ENCODE results near the gene NNMT.

The NNMT gene

GRCh38 chr11:114295676-114296604 is at the start of gene NNMT:
Gene NNMT, plus strand, starts transcription at chr11:114296399. Its CDS starts 158 bp downstream, at chr11:114296557.
- no peak for DNase-seq (ENCODE audit: low read depth in 2 of 2)

GRCh38 chr11:114247070-114247789 is 49.0 kb upstream of the NNMT start:
- no peak for DNase-seq (ENCODE audit: low read depth in 2 of 2)

- DNase-seq (ENCODE audit: low read depth in 2 of 2), result no peak
These were observed 46.0 kb upstream of the NNMT start for GRCh38 chr11:114250180-114250579.

GRCh38 chr11:114250993-114251814 is 45.0 kb upstream of the NNMT start:
- DNase-seq (ENCODE audit: low read depth in 2 of 2), result no peak

GRCh38 chr11:114251815-114252337 is 44.3 kb upstream of the NNMT start:
- DNase-seq (ENCODE audit: low read depth in 2 of 2), result no peak

- DNase-seq (ENCODE audit: low read depth in 2 of 2), result no peak
These were observed 43.4 kb upstream of the NNMT start for GRCh38 chr11:114252767-114253166.

- DNase-seq (ENCODE audit: low read depth in 2 of 2), result no peak
These were observed 42.4 kb upstream of the NNMT start for GRCh38 chr11:114253771-114254170.

- DNase-seq (ENCODE audit: low read depth in 2 of 2), result no peak
These were observed 41.5 kb upstream of the NNMT start for GRCh38 chr11:114254571-114255146.

- no peak for DNase-seq (ENCODE audit: low read depth in 2 of 2)
These were observed 40.9 kb upstream of the NNMT start for GRCh38 chr11:114255289-114255688.

GRCh38 chr11:114256176-114256966 is 39.8 kb upstream of the NNMT start:
- no peak for DNase-seq (ENCODE audit: low read depth in 2 of 2)

- no peak for DNase-seq (ENCODE audit: low read depth in 2 of 2)
These were observed 39.3 kb upstream of the NNMT start for GRCh38 chr11:114256967-114257286.

- DNase-seq (ENCODE audit: low read depth in 2 of 2), result no peak
These were observed 38.3 kb upstream of the NNMT start for GRCh38 chr11:114257621-114258558.

GRCh38 chr11:114258696-114259095 is 37.5 kb upstream of the NNMT start:
- no peak for DNase-seq (ENCODE audit: low read depth in 2 of 2)

GRCh38 chr11:114259124-114259526 is 37.1 kb upstream of the NNMT start:
- no peak for DNase-seq (ENCODE audit: low read depth in 2 of 2)

GRCh38 chr11:114259551-114259983 is 36.6 kb upstream of the NNMT start:
- no peak for DNase-seq (ENCODE audit: low read depth in 2 of 2)

- DNase-seq (ENCODE audit: low read depth in 2 of 2), result no peak
These were observed 36.1 kb upstream of the NNMT start for GRCh38 chr11:114260077-114260476.

- no peak for DNase-seq (ENCODE audit: low read depth in 2 of 2)
These were observed 35.7 kb upstream of the NNMT start for GRCh38 chr11:114260483-114260882.

- DNase-seq (ENCODE audit: low read depth in 2 of 2), result no peak
These were observed 34.4 kb upstream of the NNMT start for GRCh38 chr11:114261791-114262190.

GRCh38 chr11:114262681-114263512 is 33.3 kb upstream of the NNMT start:
- DNase-seq (ENCODE audit: low read depth in 2 of 2), result no peak
